Nephron (organoid): ENCODE results near the gene CXADR.
"Not testable (repeated sequence)": the region's sequence is repeated elsewhere in the genome, so short reads cannot be mapped to it uniquely, and the experiment has no call there.

ENCODE experiments used
- H3K27ac Mint-ChIP-seq, 3 experiments: 2 replicates each; pipeline ENCODE4 v1.8.0; 2020; ENCODE audit warnings: mixed read lengths in 3 of 3, mild to moderate bottlenecking in 2 of 3, moderate library complexity in 1 of 3
- H3K27me3 Mint-ChIP-seq: 2 replicates; pipeline ENCODE4 v1.8.0; 2021; ENCODE audit warnings: low read depth, mild to moderate bottlenecking, moderate library complexity, mixed read lengths
- H3K36me3 Mint-ChIP-seq: 2 replicates; pipeline ENCODE4 v1.8.0; 2020; ENCODE audit warnings: low read depth, mixed read lengths
- H3K4me1 Mint-ChIP-seq: 2 replicates; pipeline ENCODE4 v1.8.0; 2020; ENCODE audit warnings: mixed read lengths
- H3K4me3 Mint-ChIP-seq, 3 experiments: 2 replicates each; pipeline ENCODE4 v1.8.0; 2020; ENCODE audit warnings: mild to moderate bottlenecking in 3 of 3, mixed read lengths in 3 of 3, moderate library complexity in 2 of 3
- H3K9me3 Mint-ChIP-seq: 2 replicates; pipeline ENCODE4 v1.8.0; 2020; ENCODE audit warnings: mixed read lengths
- CTCF ChIP-seq, 3 experiments: fragments of 200-600 bp; sonication (generic); IDR thresholded peaks; one replicate each; pipeline ENCODE4 v1.5.0; 2021; ENCODE audit warnings: antibody characterized with exemption in 3 of 3; ENCODE audit not compliant: unreplicated experiment in 3 of 3

Gene CXADR

GRCh38 chr21:17519965-17520609, 7.2 kb downstream of the CXADR start:
- Mint-ChIP-seq H3K4me3 (no peak overlapping the region), H3K36me3 (peaks cover 5% of the 10 kb centered on the region), H3K27ac (no peak overlapping the region), H3K27me3 (no peaks in the 10 kb centered on the region), H3K9me3 (no peaks in the 10 kb centered on the region), H3K4me1 (no peaks in the 10 kb centered on the region)
- TF ChIP-seq CTCF (IDR thresholded peaks at IDR 0.05; ENCODE audit: unreplicated experiment in 3 of 3), result no peak

GRCh38 chr21:17523007-17523451, 10.2 kb downstream of the CXADR start:
- H3K9me3 Mint-ChIP-seq, result no peaks in the 10 kb centered on the region
- TF ChIP-seq CTCF (IDR thresholded peaks at IDR 0.05; ENCODE audit: unreplicated experiment in 3 of 3), result no peak
- H3K27me3 Mint-ChIP-seq, result no peaks in the 10 kb centered on the region
- H3K27ac Mint-ChIP-seq, result no peak overlapping the region
- H3K4me1 Mint-ChIP-seq, result no peaks in the 10 kb centered on the region
- H3K36me3 Mint-ChIP-seq, result peaks cover 5% of the 10 kb centered on the region
- H3K4me3 Mint-ChIP-seq, result no peak overlapping the region

GRCh38 chr21:17523979-17524494, 11.2 kb downstream of the CXADR start:
- not testable (repeated sequence) for H3K27ac Mint-ChIP-seq, H3K27me3 Mint-ChIP-seq, H3K36me3 Mint-ChIP-seq, H3K4me1 Mint-ChIP-seq, H3K9me3 Mint-ChIP-seq, H3K4me3 Mint-ChIP-seq

GRCh38 chr21:17524635-17525034, 11.8 kb downstream of the CXADR start:
- Mint-ChIP-seq H3K36me3 (peaks cover 5% of the 10 kb centered on the region), H3K27ac (no peak overlapping the region), H3K27me3 (peaks cover 4% of the 10 kb centered on the region), H3K4me1 (no peaks in the 10 kb centered on the region), H3K4me3 (no peak overlapping the region), H3K9me3 (no peaks in the 10 kb centered on the region)
- TF ChIP-seq CTCF (IDR thresholded peaks at IDR 0.05; ENCODE audit: unreplicated experiment in 3 of 3), result no peak

- Mint-ChIP-seq H3K27me3 (peaks cover 4% of the 10 kb centered on the region), H3K4me3 (no peak overlapping the region), H3K36me3 (no peaks in the 10 kb centered on the region), H3K4me1 (no peaks in the 10 kb centered on the region), H3K27ac (no peak overlapping the region), H3K9me3 (no peaks in the 10 kb centered on the region)
- no peak for TF ChIP-seq CTCF (IDR thresholded peaks at IDR 0.05; ENCODE audit: unreplicated experiment in 3 of 3)
These were observed 13.9 kb downstream of the CXADR start for GRCh38 chr21:17526776-17527175.

- Mint-ChIP-seq H3K4me3 (no peak overlapping the region), H3K36me3 (no peaks in the 10 kb centered on the region), H3K4me1 (no peaks in the 10 kb centered on the region), H3K9me3 (no peaks in the 10 kb centered on the region), H3K27ac (no peak overlapping the region), H3K27me3 (peaks cover 4% of the 10 kb centered on the region)
- no peak for TF ChIP-seq CTCF (IDR thresholded peaks at IDR 0.05; ENCODE audit: unreplicated experiment in 3 of 3)
These were observed 14.4 kb downstream of the CXADR start for GRCh38 chr21:17527240-17527639.
